ENCODE data around the gene HSPA12B.

DNA sequence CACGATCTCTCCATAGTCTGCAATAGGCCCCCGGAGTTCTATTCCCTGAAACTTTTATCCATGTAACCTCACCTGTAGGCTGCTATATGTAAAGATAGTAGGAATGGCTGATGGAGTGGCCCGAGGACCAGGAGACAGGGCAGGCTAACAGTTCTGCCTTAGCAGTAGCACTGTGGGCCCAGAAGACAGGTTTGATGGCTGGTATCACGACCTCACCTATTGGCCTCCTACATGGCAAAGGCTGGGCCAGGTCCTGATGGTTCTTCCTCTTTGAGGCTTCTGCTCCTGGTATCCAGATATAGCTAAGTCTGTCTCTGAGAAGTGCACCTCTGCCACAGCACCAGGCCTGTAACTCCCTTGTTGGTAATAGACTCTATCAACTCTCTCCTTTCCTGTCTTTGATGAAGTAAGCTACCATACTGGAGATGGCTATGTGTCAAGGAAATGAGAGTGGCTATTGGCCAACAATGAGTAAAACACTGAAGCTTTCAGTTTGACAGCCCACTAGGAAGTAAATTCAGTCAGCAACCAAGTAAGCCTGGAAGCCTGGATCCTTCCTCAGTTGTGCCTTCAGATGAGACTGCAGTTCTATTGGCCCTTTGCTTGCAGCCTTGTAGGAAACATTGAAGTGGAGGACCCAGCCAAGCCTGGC lies 43.1 kb downstream of the HSPA12B start:
- TF ChIP-seq, protein P1, sequence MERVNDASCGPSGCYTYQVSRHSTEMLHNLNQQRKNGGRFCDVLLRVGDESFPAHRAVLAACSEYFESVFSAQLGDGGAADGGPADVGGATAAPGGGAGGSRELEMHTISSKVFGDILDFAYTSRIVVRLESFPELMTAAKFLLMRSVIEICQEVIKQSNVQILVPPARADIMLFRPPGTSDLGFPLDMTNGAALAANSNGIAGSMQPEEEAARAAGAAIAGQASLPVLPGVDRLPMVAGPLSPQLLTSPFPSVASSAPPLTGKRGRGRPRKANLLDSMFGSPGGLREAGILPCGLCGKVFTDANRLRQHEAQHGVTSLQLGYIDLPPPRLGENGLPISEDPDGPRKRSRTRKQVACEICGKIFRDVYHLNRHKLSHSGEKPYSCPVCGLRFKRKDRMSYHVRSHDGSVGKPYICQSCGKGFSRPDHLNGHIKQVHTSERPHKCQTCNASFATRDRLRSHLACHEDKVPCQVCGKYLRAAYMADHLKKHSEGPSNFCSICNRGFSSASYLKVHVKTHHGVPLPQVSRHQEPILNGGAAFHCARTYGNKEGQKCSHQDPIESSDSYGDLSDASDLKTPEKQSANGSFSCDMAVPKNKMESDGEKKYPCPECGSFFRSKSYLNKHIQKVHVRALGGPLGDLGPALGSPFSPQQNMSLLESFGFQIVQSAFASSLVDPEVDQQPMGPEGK (CRISPR knock-in tag; IDR thresholded peaks at IDR 0.05; ENCODE audit: borderline replicate concordance): no peak
- TF ChIP-seq ZC3H10 (CRISPR knock-in tag; IDR thresholded peaks at IDR 0.05): no peak

Data from SK-N-SH treated with all-trans-retinoic acid at 6 μM for 48 hours (cell line).